A204.1 (cell line): ENCODE results near the gene AGMAT.

Experiments used
- FAIRE-seq: peaks from 2 replicates; lab custom pipeline; 2012; peaks lifted over from hg19 to GRCh38; lab: Jason Lieb, UNC

AGMAT gene, protein sequence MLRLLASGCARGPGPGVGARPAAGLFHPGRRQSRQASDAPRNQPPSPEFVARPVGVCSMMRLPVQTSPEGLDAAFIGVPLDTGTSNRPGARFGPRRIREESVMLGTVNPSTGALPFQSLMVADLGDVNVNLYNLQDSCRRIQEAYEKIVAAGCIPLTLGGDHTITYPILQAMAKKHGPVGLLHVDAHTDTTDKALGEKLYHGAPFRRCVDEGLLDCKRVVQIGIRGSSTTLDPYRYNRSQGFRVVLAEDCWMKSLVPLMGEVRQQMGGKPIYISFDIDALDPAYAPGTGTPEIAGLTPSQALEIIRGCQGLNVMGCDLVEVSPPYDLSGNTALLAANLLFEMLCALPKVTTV

DNA sequence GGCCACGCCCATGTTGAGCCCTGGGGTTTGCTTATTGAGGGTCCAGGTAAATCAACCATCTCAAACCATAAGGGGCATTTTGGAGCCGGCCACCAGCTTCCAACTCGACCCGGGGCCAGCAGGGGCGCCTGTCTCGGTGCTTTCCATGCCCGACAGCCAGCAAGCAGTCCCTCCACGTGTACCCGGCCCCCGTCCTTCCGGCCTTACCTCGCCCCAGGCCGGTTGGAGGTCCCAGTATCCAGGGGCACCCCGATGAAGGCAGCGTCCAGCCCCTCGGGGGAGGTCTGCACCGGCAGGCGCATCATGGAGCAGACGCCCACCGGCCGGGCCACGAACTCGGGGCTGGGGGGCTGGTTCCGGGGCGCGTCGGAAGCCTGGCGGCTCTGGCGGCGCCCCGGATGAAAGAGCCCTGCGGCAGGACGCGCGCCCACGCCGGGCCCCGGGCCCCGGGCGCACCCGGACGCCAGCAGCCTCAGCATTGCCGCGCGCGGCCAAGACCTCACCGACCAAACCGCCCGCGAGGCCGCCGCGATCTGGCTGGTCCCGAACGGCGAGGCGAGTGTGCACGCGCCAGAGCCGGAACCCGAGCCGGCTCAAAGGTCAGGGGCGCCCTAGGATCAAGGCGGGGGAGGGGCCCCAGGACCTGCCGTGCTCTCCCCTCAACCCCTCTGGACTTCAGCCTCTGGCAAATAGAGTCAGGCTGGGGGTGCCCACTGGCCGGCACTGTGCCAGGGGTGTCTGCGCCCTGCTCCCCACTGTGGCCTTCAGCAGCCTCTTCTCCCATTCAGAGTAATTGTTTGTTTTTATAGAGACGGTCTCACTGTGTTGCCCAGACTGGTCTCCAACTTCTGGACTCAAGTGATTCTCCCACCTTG is at the start of gene AGMAT:
TSS of gene AGMAT (minus strand) at position 563 of the 875 bp plus-strand sequence. CDS start at position 479, 84 bp downstream.
- FAIRE-seq = no peak

DNA sequence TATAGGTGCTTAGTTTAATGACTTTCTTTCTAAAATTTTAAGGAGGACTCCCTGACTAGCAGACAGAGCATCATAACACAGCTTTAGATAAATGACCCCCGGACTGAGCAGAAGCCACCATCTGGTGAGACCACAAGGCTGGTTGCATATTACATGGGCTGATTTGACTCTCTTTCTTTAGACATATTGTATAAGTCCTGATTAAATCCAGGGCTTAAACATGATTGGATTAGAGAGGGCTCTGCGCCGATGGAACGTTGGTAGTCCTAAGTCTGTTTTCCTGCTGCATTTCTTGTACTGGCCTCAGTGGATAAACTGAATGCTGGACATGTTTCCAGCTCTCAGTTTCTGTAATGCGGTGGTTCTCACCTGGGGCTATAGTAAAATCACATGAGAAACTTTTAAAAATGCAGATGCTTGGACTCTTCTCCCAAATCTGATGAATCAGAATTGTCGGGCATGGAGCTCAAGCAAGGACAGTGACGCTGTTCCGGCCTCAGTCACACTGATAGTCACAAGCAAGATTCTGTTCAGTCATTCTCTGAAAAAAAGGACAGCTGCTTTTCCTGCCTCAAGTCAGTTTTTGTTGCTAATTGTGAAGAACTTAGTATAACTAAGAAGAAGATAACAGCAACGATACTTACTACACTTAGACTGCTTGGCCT is 49.0 kb upstream of the AGMAT start:
- FAIRE-seq = no peak

DNA sequence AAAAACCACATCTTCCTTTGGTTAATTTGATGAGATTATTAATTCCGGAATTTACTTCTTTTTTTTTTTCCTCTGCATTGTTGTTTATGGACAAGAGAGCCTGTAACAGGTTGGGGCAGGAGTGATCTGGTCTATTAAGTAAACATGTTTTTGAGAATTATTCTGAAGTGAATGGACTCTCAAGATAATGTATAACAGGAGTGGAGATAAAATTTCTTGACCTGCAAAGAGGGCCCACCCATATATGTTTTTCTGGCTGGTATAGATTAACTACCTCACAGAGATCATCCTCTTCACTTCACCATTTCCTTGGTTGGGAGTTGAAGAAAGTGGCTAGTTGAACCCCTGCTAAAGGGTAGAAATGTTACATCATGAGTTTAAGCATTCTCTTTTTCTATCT is 43.2 kb upstream of the AGMAT start:
- no peak for FAIRE-seq

DNA sequence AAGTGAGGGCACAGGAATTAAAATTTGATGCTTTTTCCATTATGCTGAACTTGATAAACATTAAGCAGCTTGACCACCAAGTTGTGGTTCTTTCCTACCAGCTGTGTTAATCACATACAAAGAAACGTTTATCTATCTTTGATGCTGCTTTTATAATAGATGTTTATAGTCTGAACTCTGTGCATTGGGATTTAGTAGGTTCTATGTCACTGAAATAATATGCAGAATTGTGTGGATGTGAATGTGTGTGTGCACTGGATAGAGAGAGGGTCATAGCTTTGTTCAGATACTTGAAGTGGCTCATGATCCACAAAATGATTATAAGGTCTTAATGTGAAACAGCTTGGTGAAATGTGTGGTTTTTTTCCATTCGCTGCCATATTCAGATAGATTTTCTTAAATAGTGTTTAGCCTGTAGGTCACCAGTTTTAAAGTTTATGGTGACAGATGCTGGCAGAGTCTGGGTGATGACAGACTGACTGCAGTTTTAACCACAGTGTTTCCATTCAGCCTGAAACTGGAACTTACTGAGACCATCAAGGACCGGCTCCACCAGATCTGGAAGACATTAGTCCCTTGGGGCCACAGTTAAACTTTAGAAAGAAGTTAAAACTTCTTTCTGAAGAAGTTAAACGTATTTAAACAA is 42.6 kb upstream of the AGMAT start:
- no peak for FAIRE-seq

DNA sequence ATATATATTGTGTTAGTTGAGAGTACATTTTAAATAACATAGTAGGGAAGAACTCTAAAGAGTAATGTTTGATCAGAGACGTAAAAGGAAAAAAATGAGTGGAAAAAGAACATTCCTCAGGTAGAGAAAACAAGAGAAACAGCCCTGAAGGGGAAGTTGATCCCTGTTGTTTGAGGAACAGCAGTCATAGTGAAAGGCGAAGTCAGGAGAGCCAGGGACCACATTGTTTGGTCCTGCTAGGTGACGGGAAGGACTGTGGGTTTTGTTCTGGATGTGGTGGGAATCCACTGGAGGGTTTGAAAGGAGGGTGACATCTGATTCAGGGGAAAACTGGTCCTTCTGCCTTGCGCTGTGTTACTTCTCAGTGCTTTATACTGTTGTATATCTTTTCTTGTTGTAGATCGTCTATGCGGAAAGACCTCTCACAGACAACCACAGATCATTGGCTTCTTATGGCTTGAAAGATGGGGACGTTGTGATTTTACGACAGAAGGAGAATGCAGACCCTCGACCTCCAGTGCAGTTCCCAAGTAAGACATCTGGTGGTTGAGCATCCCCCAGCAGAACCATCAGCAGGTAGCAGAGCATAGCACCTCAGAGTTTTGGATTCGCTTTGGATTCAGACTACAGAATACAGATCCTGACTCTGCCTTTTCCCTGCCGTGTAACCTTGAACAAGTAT is 41.6 kb upstream of the AGMAT start:
- no peak for FAIRE-seq

DNA sequence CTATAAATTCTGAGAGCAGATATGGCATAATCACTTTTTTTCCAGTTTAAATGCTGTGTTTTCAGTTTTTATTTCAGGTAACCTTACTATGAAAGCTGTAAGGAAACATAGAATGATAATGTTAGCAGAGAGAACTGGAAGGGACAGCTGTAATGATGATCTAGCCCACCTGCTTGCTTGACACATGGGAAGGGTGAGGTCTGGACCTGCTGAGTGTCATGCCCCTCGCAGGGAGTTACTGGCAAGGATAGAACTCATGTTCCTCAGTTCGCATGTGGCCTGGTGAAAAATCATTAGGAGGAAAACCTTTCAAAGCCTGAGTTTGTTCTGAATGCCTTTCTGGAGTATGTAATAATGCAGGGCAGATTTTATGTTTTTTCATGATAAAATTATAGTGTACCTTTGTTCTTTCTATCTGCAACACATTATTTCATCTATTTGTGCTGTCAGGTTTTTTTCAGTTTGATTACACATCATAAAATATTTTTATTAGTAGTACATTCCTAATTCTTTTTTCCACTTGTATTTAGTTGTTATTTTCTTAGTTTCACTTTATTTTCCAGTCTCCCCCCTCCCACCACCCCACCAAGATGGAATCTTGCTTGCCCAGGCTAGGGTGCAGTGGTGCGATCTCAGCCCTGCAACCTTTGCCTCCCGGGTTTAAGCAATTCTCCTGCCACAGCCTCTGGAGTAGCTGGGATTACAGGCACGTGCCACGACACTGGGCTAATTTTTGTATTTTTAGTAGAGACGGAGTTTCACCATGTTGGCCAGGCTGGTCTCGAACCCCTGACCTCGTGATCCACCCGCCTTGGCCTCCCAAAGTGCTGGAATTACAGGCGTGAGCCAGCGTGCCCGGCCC is 40.4 kb upstream of the AGMAT start:
- no peak for FAIRE-seq

DNA sequence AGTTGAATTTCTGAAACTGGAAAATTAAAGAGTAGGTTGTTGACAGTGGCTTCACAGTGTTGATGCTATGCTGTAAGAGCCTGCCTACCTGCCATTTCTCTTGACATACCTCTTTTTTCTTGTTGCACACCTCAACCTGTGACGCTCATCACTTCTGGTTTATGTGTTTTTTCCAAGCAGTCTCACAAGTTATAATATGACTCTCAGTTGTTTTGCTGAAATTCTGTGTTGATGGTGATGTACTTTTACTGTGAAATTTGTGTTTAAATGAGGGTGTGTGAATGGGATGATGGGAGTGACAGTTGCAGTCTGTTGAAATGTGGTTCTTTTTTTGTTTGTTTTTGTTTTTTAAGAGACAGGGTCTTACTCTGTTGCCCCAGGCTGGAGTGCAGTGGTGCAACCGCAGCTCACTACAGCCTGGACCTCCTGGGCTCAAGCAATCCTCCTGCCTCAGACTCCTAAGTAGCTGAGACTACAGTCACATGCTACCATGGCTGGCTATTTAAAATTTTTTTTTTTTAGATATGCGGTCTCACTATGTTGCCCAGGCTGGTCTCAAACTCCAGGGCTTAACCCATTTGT is 39.4 kb upstream of the AGMAT start:
- no peak for FAIRE-seq

DNA sequence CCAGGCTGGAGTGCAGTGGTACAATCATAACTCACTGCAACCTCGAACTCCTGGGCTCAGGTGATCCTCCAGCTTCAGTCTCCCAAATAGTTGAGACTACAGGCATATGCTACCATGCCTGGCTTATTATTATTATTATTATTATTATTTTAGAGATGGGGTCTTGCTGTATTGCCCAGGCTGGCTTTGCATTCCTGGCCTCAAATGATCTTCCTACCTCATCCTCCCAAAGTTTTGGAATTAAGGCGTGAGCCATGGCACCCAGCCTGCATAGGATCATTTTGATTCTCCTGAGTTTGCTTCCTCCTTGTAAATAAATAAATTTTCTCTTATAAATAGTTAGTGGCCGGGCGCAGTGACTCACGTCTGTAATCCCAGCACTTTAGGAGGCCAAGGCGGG is 38.6 kb upstream of the AGMAT start:
- FAIRE-seq = no peak

DNA sequence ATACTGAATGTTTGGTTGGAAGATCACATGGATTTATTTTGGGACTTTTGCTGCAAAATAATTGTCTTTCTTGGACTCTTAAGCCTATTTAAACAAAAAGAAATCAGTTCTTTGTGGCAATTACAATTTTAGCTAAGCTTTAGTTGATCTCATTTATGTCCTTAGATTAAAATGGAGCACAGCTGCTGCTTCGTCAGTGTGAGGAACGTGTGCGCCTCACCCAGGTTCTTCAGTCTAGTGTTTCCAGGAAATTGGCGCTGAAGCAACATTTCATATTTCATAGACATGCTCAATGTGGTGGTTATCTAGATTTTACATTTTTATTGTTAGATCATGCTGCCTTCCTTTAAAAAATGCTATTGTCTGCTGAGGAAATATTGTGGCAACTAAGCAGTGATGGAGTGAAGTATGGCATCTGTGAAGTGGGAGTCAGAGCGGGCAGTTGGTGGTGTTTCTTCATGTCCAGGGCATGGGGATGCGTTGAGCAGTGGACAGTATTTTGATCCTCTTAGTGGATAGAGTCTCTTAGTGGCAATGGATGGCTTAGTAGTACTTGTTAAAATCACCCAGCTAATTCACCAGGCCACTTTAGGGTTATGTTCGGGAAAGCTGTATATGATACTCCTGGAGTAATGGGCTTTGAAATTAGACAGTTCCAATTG is 38.0 kb upstream of the AGMAT start:
- no peak for FAIRE-seq

DNA sequence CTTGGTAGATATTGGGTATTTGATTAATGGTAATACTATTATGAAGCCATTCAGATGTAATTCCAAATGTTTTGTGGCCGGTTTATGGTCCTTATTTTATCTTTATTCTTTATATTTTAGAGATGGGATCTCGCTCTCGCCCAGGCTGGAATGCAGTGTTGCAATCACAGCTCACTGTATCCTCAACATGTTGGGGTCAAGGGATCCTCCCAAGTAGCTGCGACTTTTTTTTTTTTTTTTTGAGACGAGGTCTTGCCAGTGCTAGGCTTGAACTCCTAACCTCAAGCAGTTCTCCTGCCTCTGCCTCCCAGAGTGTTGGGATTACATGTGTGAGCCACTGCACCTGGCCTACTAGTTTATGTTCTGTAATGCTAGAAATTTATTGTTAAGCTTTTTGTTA is 37.1 kb upstream of the AGMAT start:
- no peak for FAIRE-seq

DNA sequence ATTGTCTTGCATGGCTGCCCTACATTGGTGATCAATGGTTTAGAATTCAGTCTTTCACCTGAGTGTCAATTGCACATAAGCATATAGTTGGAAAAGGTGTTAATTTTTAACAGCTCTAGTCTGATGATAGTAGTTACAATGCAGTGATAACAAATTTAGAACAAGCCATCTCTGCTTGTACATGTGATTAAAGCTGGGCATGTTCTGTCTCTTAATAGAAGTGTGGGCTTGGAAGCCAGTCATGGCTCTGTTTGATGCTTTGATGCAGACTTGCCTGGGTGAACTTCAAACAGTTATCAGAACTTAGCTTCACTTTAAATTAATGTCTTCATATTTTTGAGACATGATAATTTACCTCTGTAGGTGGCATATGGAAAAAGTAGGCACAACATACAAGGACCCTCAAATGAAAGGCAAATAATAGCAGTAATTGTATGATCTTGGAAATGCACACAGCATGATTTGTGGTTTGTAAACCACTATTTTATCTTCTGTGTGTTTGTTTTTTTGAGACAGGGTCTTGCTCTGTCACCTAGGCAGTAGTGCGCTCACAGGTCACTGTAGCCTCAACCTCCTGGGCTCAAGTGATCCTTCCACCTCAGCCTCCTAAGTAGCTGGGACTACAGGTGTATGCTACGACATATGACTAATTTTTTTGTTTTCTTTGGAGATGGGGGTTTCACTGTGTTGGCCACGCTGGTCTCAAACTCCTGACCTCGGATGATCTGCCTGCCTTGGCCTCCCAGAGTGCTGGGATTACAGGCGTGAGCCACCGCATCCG is 36.2 kb upstream of the AGMAT start:
- FAIRE-seq = no peak

DNA sequence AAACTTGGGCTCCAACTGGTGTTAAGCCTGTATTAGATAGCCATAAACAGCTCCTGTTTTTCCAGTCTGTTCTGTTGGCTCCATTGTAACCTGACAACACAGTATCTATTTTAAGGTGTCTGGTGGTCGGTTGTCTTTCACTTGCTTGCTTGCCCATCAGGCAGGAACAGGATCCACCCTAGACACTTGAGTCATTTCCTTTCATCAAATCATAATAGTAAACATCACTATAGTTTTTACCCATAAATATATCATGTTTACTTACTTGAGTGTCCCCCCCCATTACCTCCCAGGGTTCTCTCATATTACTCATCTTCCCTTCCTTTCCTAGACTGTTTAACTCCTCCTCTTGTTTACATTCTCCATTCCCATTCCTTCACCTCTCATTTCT is 35.3 kb upstream of the AGMAT start:
- no peak for FAIRE-seq

DNA sequence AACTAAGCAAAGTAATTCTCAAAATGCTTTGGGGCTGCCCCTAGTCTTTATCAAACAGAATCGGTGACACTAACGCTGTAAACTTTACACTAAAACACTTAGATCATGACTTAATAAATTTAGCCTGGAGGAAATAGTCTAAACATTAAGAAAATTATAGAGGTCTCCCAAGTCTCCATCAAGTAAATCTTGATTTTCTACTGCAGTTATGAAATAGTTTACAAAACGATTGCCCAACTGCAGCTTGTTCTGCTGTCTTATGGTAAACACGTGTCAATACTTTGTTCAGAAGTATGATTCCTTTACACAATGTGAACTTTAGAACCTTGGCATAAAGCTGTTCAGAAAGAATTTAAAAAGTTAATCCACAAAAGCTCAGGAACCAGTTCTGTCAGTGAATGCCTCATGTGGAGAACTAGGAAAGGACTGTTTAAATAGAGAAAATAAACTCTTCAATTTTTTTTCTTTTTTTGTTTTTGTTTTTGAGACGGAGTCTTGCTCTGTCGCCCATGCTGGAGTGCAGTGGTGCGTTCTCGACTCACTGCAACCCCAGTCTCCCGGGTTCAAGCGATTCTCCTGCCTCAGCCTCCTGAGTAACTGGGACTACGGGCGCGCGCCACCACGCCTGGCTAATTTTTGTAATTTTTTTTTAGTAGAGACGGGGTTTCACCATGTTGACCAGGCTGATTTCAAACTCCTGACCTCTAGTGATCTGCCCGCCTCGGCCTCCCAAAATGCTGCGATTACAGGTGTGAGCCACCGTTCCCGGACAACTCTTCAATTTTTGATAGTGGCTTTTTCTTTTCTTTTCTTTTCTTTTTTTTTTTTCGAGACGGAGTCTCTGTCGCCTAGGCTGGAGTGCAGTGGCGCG is 34.0 kb upstream of the AGMAT start:
- FAIRE-seq = no peak

DNA sequence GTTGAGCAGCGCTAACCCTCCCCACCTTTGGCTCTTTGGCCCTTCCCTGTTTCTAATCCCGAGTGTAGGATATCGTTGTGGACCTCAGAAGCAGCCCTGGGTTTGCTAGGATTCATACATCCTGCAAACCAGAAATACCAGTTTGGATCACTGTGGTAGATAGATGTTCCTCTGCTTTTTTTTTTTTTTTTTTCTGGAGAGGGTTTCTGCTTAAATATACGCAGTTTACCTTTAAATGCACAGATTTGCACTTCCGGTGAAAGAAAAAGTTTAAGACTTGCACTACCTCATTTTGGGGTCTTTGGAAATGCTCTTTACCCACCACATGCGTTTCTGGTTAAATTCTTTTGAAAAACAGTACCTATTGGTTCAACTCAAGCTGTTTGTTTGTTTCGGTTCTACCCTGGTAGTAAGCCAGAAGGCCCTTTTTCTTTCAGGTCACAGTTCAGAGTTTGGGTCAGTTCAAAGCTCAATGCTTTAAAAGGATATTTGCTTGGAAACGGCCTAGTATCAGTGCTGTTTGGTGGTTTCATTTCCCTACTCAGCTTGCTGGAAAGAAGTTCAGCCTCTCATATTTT is 33.3 kb upstream of the AGMAT start:
- FAIRE-seq = no peak

DNA sequence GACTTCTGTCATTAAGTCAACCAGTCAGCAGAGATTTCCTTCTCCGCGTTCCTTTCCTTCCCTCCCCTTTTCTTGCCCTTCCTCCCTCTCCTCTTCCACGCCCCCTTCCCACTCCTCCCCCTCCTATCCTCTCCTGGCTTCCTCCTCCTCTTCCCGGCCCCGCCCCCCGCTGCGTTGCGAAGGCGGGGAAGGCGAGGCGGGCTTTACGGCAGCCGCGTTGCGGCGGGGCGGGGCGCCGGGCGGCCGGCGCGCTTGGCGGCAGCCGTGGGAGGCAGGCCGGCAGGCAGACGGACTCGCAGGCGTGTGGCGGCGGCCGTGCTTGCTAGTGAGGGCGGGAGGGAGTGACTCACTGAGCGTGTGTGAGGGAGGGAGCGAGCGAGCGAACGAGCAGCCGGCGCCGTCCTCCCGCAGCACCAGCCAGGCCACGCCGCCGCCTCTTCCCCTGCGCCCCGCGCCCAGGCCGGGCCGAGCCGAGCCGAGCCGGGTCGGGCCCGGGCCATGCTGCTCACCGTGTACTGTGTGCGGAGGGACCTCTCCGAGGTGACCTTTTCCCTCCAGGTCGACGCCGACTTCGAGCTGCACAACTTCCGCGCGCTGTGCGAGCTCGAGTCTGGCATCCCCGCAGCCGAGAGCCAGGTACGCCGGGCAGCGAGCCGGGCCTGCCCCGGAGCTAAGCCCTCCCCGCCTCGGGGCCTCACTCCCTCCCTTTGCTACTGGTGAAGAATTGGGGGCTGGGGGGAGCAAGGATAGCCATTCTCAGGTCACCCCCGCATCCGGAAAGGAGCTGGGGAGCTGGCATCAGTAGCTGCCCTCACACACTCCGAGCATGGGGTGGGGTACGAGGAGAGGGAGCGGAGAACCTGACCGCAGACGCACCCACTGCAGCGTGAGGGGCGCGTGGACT is 32.6 kb upstream of the AGMAT start, which contains the start of gene DDI2:
TSS of gene DDI2 (plus strand) at position 286 of the 904 bp plus-strand sequence. CDS start at position 499, 213 bp downstream.
- FAIRE-seq = peak; percentile 84

DNA sequence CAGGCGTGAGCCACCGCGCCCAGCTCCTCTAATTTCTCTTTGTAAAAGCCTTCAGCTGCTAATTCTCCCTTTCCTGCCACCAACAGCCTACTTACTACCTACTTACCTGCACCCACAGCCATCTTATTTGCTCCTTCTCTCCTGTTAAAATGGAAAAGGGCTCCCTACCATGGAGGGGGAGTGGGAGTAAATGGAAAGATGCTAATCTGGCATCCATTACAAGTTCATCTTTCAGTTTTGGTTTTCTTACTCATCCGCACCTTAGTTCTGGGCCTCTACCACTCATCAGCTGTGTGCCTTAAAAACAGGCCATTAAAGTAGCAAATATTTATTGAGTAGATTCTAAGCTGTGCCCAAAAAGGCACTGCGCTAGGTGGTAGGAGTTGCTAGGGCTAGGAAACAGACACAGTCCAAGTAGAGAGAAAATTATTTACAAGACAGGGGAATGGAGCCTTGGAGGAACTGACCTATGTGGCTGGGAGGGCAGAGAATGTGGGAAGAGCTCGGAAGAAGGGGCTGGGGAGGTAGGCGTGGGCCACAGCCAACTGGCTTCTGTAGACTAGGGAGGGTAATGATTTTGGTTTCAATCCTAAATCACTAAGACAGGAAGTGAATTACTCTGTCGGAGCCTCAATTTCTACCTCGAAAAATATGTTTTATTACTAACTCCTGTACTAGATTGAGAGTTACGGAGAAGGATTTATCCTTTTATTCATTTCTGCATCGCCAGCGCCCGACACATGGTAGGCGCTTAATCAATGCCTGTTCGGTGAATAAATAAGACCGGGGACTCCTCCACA is 31.7 kb upstream of the AGMAT start:
- FAIRE-seq = no peak
